Heart left ventricle (tissue), 13 donors: ENCODE measurements around the gene TMEM178B.

Experiments used
- CTCF ChIP-seq, 12 donors: fragments of 200-600 bp; sonication (generic) in 4 of 12; IDR thresholded peaks; one replicate each; pipeline versions ENCODE4 v1.5.0 to v1.8.0; 2018 to 2022; ENCODE audit warnings: antibody characterized with exemption in 12 of 12, mild to moderate bottlenecking in 5 of 12
- POLR2A ChIP-seq, 2 donors: fragments of 450-650 bp; IDR thresholded peaks; one replicate each; pipeline ENCODE4 v1.6.1; 2017; ENCODE audit warnings: antibody characterized with exemption in 2 of 2, mild to moderate bottlenecking in 2 of 2, moderate library complexity in 2 of 2
- donor health status: ischemic (EF 13 %, LVEDD 7.1; RV severe dilation, severe dysfunction).
- donor health status: DM: no; HTN: yes; CAD: no.
- donor health status: DM: no; HTN: no; CAD: no.
- donor health status: ischemic (EF 25% LVEDD 6.9; RV normal size, moderate dysfunction).
- donor health status: ischemic (EF 25% LVEDD 5.7; RV mildly dilated, moderate dysfunction).
- donor health status: ischemic (EF 35%, LVEDD 5.7; RV mildly dilated, moderate dysfunction).
- donor health status: nonischemic (EF 11% LVEDD 7.7; RV severe dilation, severe dysfunction).
- donor health status: DM: yes; HTN: yes; CAD: no.
- donor health status: PGD.
- donor health status: ischemic (EF 29% LVEDD 5.4; RV normal size, mild dysfunction).
- donor health status: nonischemic (EF 23%, LVEDD 6.1; RV moderate dilation, normal function).

- TF ChIP-seq CTCF (IDR thresholded peaks at IDR 0.05) (no peak), POLR2A (IDR thresholded peaks at IDR 0.05) (no peak)
Observed at GRCh38 chr7:141185369-141185967, 111.6 kb downstream of the TMEM178B start.
